T-helper 1 cell (primary cell): Measurements from ENCODE around the gene ZSWIM6.

Experiments
- DNase-seq, 5 donors: peaks; one replicate each; pipeline ENCODE4 v3.0.0-alpha.2; 2012 to 2020
- total RNA-seq, 4 donors: gene quantifications; one replicate each; lab custom pipeline; 2026; lab: John Stamatoyannopoulos, UW

Gene ZSWIM6
- total RNA-seq: 25.8 to 30.0 (median 28.1) reads per million in 4 donors

DNA sequence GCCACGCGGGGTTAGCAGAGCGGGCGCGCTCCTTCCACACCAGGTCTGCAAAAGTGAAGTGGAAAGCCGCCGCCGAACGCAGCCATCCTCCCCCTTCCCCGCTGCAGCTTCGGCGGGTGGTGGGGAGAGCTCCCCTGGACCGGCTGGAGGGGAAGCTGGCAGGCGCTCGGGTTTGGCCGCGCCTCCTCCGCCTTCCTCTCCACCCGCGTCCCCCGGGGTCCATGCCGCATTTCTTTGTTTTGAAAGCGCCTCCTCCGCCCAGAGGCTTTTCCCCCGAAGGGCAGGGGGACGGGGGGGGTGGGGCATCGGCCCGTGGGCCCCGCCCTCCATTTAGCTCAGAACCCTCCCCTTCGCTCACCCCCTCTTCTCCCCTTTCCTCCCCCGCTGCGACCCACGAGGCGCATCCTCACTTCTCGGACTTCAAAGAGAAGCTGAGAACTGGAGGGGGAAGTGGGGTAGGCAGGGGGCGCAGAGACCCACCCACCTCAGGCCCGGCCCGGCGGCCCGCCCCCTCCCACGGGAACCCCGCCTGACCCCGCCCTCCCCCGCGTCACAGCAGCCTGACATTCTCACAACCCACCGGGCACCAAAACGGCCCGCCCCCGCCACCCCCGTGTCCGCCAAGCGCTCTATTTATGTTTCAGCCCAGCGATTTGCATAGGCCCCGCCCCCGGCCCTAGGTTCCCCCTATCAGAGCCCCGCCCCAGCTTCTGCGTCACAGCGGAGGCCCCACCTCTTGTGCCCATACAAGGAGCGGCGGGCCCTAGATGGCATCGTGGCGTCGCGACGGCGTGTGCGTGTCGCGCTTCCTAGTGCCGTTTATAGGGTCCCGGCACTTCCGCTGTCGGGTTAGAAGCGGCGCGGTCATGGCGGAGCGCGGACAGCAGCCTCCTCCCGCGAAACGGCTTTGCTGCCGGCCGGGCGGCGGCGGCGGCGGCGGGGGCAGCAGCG is at the start of gene ZSWIM6:
Gene ZSWIM6 (plus strand): TSS at position 852 of the 951 bp plus-strand sequence. CDS start 15 bp downstream, at position 867.
- peak; percentile 98 to 99 (median 99) for DNase-seq

DNA sequence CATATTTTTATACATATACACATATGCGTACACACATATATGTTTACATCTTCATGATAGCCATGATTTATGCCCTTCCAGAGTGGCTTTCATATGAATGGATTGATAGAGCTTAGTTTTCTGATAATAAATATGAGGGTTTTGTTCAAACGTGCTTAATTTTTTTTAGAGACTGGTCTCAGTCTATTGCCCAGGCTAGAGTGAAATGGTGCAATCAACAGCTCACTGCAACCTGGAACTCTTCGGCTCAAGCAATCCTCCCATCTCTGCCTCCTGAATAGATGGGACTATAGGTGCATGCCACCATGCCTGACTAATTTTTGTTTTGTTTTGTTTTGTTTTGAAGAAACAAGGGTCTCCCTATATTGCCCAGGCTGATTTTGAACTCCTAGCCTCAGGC is 48.6 kb upstream of the ZSWIM6 start:
- DNase-seq: no peak

DNA sequence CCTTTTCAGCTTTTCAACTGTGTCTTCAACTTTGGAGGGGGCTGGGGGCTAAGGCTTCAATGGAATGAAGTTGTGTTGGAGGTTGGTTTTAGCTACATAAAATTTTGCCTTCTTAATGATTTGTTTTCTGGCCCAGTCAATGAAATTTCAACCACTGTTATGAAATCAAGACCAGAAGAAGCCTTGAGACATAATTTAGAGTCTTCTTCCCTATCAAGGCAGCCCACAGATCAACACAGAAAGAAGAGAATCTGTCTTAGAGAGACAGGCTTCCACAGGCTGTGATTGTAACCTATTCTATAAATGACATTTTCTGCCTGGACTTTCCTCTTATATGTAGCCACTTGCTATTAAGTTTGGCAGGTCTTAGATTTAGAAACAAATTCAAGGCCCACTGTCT is 46.5 kb upstream of the ZSWIM6 start:
- no peak for DNase-seq

DNA sequence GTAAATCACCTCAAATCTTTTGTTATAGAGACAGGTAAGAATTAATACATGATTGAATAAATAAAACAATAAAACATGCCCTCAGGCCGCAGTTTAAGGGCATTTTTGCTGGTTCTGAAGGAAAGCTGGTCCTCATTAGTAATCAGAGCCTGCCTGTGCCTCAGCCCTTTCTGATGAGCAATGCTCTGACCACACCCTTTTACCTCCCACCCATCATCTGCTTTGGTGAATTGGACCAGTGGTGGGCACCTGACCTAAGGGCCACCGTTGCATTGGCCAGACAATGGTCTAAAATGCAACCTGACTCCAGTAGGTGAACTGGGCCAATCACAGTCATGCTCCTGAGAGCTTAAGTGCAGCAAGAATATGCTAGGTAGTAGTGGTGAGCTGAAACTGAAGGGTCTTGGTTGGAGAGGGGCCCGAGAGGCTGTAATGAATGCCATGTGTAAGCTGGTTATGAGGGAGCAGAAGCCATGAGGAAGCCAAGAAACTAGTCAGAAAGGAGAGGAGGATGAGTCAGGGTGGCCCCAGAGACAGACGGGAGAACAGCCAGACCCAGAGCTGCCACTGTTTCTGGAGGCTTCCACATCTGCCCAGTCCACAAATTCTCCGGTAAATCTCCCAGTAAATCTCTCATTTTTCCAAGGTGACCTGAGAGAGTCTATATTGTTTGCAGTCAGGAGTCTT is 45.5 kb upstream of the ZSWIM6 start:
- DNase-seq: no peak

GRCh38 chr5:61287474-61287873 is 44.6 kb upstream of the ZSWIM6 start:
- DNase-seq: no peak

- no peak for DNase-seq
Observed at GRCh38 chr5:61289241-61289640, 42.8 kb upstream of the ZSWIM6 start.

DNA sequence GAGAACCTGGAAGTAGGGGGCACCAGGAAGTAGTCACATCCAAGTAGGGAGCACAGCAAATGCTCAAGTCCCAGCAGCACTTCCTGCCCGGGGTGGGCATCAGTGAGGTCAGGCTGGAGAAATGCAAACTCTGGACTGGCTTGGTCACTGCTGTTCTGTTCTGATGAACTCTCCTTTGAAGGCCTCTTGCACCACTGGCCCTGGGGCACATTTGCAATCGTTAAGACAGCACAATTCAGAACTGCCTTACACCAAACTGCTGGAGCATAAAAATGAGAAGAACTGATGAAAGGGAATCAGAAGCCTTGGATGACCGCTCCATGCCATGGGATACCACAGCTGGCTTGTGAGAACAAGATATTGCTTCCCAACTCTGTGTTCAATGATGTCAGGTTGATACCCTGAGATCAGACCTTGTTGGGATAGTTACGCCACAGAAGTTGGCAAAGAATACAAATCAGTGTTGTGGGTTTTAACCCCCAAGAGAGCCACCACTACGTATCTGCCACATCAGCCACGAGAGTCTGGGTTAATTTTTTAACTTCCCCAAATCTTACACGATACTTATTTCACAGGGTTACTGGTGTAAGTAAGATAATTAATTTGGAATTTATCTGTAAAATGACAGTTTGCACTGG is 42.3 kb upstream of the ZSWIM6 start:
- no peak for DNase-seq

DNA sequence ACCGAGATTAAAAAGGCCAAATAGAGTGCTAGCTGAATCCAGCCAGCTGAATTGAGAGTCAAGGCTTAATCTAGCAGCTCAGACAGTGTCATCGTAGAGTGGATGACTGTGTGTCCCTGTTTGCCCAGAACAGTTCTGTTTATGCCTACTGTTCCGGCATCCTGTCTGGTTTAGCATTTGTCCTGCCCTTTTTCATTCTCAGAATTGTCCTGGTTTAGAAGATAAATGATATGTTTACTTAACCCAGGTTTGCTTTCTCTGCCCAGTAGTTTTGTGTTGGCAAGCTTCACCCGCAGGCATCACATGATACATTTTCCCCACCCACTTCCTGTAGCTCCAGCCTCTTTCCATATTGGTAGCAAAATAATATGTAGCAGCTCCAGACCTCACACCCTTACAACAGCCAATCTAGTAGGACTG is 41.3 kb upstream of the ZSWIM6 start:
- DNase-seq: no peak

- no peak for DNase-seq
Observed at GRCh38 chr5:61292062-61292657, 39.9 kb upstream of the ZSWIM6 start.

- DNase-seq: no peak
Observed at GRCh38 chr5:61293071-61293470, 39.0 kb upstream of the ZSWIM6 start.

DNA sequence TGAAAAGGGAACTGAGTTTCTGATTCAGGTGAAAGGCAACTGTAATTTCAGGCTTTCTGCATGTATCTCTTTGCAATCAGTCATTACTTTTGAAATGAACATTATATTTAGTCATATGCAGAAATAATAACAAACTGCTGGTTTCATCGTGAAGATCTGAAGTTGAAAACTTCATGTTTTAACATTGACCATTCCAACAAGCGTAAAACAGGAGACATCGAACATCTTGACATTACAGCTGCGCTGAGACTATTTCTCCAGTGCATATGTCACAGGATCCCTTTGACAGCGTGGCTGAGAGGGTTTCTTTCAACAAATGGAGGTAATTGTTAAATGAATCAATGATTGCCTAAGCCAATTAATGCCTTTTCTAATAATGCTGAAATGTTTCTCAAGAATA is 38.2 kb upstream of the ZSWIM6 start:
- no peak for DNase-seq

DNA sequence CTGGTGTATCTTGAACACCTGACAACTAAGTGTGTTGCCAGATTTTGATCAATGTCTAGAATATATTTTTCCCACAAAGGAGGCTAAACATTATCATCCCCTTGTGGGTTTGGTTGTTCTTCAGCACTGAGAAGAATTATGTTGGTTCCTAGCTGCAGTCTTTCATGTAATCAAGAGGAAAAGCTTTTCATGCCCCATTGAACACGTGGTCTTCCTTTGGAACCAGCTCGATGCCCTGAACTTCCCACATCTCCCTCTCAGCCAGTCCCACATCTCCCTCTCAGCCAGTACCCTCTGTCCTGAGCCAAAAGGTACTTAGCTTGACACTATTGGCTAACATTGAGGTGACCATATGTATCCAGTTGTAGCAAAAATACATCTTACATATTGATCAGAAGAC is 36.7 kb upstream of the ZSWIM6 start:
- no peak for DNase-seq

DNA sequence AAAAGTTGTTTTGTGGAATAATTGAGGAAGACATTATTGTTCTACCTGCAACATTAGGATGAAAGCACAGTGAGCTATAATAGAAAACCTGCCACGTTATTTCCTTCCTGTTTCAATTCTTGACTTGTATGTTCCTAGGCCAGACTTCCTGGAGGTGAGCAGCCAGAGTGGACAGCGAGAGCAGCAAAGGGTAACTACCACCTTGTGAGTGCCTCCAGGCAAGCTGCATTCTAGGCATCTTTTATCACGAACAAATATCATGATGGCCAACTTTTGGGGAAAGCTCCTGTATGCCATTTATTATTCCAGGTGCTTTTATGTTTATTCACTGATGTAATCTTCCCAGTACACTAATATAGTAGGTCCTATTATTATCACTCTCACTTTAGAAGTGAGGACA is 34.0 kb upstream of the ZSWIM6 start:
- no peak for DNase-seq

DNA sequence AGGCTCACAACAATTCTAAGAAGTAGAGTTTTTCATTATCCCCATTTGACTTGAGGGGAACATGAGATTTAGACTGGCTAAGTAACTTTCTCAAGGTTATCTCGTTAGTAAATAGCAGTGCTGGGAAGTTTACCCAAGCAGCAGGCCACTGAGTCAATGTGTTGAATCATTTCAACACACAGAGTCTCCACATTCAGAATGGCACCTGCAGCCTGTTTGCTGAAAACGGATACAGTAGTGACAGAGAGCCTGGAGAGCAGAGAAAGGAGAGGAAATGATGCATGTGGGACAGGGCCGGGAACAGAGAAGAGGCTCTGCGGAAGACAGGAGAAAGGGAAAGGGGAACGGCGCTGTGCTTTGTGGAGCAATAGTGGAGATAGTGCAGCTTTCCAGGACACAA is 33.5 kb upstream of the ZSWIM6 start:
- DNase-seq: no peak

GRCh38 chr5:61299261-61299681 is 32.8 kb upstream of the ZSWIM6 start:
- DNase-seq: no peak

DNA sequence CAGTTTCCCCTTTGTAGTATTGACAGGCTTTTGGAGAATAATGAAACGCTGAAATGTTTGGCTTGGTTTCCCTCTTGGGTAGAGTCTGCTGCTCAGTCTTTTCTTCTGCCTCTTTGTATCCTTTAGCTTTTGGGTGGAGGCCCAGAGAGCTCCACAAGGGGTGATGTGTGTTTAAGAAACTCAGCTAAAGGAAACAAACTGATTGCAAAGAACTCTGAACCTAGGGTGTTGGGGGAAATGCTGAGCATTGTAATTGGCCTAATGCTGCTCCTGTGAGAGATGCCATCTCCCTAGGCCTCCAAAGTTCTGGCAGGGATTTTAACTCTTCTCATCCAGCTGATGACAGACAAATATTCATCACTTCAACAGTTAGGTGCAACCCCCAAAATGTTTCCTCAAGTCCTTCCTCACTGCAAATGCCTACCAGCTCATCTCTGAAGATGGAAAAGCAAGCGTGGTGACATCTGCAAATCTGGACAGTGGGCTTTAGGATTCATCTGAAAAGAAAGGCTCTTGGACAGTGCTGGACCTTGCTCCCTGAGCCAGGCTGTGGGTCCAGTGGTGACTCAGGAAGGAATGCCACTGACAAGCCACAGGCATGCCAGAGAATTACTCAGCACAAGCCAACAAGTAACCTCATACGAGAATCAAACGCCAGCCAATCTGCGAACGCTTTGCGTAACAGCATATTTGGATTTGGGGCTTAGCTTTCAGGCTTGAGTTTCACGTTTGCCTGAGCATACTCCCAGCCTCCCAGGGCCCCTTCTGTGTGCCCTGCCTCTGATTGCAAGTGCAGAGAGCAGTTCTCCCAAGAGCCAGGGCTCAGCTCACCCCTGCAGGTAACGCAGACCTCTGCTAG is 30.5 kb upstream of the ZSWIM6 start:
- no peak for DNase-seq

GRCh38 chr5:61302200-61302563 is 29.9 kb upstream of the ZSWIM6 start:
- DNase-seq: no peak

DNA sequence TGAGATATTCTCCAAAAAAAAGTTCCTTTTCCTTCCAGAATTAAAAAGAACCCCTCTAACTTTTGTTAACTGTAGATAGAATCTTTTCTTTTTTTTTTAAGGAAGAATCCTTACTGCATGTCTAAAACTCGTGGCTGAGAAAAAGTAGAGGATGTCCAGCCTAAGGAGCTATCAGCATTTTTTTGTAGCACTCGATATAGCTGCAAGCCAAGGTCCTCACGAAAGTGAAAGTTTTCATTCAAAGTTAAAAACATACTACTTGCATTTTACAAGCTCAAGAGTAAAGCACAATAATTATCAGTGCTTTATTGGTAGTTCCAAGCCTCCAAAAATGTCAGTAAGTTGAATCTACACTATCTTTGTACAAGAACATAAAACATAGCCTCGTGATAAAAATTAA is 28.7 kb upstream of the ZSWIM6 start:
- no peak for DNase-seq

- DNase-seq: no peak
Observed at GRCh38 chr5:61304590-61305381, 27.3 kb upstream of the ZSWIM6 start.

DNA sequence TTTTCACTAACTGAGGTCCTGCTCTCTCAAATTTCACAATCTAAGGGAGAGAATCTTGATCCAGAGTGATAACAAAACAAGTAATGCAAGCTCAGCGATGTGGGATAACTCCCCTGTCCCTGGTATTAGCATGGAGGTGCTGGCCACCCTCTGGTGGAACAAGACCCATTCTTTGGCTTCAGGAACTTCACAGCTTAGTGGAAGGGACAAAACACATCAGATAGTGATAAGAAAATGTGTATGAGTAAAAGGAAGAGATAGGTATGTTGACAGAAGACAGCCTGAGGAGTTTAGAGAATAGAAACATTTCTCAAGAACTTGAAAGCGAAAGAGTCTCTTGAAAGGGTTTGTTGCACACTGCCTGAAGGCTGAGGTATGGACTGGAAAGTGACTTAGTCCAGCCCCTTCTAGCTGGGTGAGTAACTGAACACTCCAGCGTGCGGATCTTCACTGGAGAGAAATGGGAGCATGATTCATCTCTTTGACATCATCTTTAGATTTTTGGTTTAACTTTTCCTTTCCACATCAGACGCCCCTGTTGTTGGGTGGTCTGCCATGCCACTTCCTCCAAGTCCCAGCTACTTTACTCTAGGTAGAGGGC is 25.4 kb upstream of the ZSWIM6 start:
- DNase-seq: peak in 1 of 5 donors; percentile 43

- DNase-seq: no peak
Observed at GRCh38 chr5:61307191-61307590, 24.9 kb upstream of the ZSWIM6 start.
